GM18909 (cell line): ENCODE measurements around the gene UGT2B17.

Experiments
- ATAC-seq: cut with Tn5 transposase; IDR thresholded peaks from one replicate; pipeline ENCODE4 v1.9.1; 2021; ENCODE audit warnings: mild to moderate bottlenecking; ENCODE audit not compliant: unreplicated experiment, poor library complexity

UGT2B17 gene

GRCh38 chr4:68490826-68491457 is 85.2 kb downstream of the UGT2B17 start:
- ATAC-seq: no peak

- no peak for ATAC-seq
Measured at GRCh38 chr4:68489338-68489737, 86.8 kb downstream of the UGT2B17 start.
